Fibroblast of villous mesenchyme (primary cell): ENCODE results near the gene ZFP36. TPM values are rescaled to one million over a fixed set of nuclear protein-coding genes. Genes with fewer than 3 reads are reported as not detected.

ENCODE experiments used
- DNase-seq: peaks from one replicate; pipeline ENCODE4 v3.0.0-alpha.2; 2010; ENCODE audit warnings: low read depth
- H3K4me3 ChIP-seq: 2 replicates; pipeline ENCODE4 v1.5.1; 2011; ENCODE audit warnings: low read depth, mild to moderate bottlenecking, low read length
- total RNA-seq: library from RNA; depleted of rRNA; stranded (reverse); fragments of >200 nt; gene quantifications from 2 replicates; pipeline ENCODE4 v1.2.3, GENCODE V29; 2012
- TF ChIP-seq, protein P1 (sequence below): IDR thresholded peaks from 2 replicates; pipeline ENCODE4 v1.5.1; 2012; ENCODE audit warnings: low read depth, mild to moderate bottlenecking, low read length; ENCODE audit not compliant: insufficient read depth

The ZFP36 gene
- total RNA-seq, 1 donor = 8.6 TPM

DNA sequence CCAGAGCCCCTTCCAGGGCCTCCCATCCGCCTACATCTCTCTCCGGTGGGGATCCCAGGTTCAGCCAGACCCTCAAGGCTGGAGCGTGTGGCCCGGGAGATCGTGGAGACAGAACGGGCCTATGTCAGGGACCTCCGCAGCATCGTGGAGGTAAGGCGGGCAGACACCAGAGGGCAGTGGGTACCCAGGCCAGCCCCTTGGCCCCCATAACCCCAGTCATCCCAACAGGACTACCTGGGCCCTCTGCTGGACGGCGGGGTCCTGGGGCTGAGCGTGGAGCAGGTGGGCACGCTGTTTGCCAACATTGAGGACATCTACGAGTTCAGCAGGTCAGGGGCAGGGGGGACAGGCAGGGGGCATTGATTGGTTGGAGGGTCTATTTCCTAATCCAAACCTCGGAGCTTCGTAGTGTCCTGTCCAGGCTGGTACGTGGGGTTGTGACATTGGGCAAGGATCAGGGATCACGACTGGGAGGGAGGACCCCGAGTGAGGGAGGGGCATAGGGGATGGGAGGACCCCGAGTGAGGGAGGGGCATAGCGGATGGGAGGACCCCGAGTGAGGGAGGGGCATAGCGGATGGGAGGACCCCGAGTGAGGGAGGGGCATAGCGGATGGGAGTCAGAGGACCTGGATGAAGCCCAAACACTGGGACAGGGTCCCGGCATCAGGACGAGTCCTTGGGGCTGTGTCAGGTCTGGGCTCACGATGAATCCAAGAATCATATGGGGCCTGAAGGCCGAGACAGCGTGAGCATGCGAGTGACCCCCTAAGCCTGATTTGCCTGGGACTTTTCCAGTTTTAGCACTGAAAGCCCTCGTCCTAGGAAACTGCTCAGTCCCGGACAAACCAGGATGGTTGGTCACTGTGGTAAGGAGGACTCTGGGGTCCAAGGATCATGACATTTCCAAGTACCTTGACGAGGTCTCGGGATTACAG lies 8.7 kb downstream of the ZFP36 start:
- DNase-seq = no peak
- TF ChIP-seq, protein P1, sequence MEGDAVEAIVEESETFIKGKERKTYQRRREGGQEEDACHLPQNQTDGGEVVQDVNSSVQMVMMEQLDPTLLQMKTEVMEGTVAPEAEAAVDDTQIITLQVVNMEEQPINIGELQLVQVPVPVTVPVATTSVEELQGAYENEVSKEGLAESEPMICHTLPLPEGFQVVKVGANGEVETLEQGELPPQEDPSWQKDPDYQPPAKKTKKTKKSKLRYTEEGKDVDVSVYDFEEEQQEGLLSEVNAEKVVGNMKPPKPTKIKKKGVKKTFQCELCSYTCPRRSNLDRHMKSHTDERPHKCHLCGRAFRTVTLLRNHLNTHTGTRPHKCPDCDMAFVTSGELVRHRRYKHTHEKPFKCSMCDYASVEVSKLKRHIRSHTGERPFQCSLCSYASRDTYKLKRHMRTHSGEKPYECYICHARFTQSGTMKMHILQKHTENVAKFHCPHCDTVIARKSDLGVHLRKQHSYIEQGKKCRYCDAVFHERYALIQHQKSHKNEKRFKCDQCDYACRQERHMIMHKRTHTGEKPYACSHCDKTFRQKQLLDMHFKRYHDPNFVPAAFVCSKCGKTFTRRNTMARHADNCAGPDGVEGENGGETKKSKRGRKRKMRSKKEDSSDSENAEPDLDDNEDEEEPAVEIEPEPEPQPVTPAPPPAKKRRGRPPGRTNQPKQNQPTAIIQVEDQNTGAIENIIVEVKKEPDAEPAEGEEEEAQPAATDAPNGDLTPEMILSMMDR = no peak
- H3K4me3 ChIP-seq = peak overlapping the region; percentile 94

GRCh38 chr19:39416152-39417120 lies 9.8 kb downstream of the ZFP36 start:
- TF ChIP-seq, protein P1 = no peak
- H3K4me3 ChIP-seq = no peak overlapping the region
- DNase-seq = no peak

DNA sequence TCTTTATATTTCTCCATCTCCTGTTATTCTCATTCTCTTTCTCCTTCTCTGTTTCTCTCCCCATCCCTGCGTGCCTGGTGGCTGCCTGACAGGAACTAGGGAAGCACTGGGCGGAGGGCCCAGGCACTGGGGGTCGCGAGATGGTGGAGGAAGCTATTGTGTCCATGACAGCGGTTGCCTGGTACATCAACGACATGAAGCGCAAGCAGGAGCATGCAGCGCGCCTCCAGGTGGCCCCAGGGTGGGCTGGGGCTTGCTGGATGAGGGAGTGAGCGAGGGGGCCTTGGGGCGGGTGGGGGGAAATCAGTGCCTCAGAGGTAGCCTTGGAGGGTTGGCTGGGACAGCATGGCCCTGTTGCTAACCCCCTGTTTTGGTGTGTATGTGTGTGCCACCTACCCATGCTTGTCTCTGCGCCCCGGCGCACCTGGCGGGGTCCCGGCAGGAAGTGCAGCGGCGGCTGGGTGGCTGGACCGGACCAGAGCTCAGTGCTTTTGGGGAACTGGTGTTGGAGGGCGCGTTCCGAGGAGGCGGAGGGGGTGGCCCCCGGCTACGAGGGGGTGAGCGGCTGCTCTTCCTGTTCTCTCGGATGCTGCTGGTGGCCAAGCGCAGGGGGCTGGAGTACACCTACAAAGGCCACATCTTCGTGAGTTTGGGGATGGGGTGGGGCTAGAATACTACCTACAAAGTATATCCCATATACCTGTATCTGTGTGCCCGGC lies 11.0 kb downstream of the ZFP36 start:
- DNase-seq = no peak
- TF ChIP-seq, protein P1 = no peak
- H3K4me3 ChIP-seq = no peak overlapping the region

GRCh38 chr19:39419003-39419402 lies 12.4 kb downstream of the ZFP36 start:
- TF ChIP-seq, protein P1 = no peak
- DNase-seq = no peak
- no peak overlapping the region for H3K4me3 ChIP-seq

DNA sequence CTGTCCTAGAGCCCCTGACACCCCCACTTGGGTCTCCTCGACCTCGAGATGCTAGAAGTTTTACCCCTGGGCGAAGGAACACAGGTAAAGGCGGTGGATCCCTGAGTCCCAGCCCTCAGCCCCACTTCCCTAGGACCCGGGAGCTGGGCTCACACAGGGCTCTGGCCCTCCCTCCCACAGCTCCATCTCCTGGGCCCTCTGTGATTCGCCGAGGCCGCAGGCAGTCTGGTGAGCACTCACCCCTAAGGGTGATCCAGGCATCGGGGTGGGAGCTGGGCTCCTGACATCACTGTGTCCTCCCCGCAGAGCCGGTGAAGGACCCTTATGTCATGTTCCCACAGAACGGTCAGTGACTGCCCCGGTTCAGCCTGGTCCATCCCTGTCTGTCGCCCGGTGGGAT lies 14.1 kb downstream of the ZFP36 start:
- no peak overlapping the region for H3K4me3 ChIP-seq
- TF ChIP-seq, protein P1 = no peak
- DNase-seq = no peak

DNA sequence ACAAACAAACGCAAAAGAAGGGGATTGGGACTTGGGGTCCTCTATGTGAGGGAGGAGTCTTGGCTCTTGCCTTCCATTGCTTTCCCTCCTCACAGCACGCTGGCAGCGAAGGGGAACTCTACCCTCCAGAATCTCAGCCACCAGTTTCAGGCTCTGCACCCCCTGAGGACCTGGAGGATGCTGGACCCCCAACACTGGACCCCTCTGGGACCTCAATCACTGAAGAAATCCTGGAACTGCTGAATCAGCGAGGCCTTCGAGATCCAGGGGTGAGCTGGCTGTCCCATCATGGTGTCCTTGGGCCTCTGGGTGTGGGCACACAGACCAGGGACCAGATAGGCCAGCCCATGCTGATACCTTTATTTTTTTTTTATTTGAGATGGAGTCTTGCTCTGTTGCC lies 15.4 kb downstream of the ZFP36 start:
- TF ChIP-seq, protein P1 = no peak
- DNase-seq = no peak
- H3K4me3 ChIP-seq = no peak overlapping the region
